Esophagus muscularis mucosa (tissue), 4 donors: ENCODE measurements around the gene ODF4.

Experiments
- EP300 ChIP-seq: sonication (generic); formaldehyde crosslinking; IDR thresholded peaks from one replicate; pipeline ENCODE4 v1.6.1; 2017; ENCODE audit warnings: antibody characterized with exemption
- POLR2AphosphoS5 ChIP-seq, 2 donors: sonication (generic); formaldehyde crosslinking; IDR thresholded peaks; one replicate each; pipeline ENCODE4 v1.6.1; 2017; ENCODE audit warnings: antibody characterized with exemption in 2 of 2
- TF ChIP-seq, protein P1 (sequence below), 3 experiments: fragments of 200-600 bp in 2 of 3; fragments of 450-650 bp in 1 of 3; sonication (generic) in 2 of 3; IDR thresholded peaks; one replicate each; pipeline ENCODE4 v1.5.1; 2017 to 2019; ENCODE audit warnings: antibody characterized with exemption in 3 of 3, mild to moderate bottlenecking in 2 of 3, moderate library complexity in 1 of 3

- TF ChIP-seq, protein P1, sequence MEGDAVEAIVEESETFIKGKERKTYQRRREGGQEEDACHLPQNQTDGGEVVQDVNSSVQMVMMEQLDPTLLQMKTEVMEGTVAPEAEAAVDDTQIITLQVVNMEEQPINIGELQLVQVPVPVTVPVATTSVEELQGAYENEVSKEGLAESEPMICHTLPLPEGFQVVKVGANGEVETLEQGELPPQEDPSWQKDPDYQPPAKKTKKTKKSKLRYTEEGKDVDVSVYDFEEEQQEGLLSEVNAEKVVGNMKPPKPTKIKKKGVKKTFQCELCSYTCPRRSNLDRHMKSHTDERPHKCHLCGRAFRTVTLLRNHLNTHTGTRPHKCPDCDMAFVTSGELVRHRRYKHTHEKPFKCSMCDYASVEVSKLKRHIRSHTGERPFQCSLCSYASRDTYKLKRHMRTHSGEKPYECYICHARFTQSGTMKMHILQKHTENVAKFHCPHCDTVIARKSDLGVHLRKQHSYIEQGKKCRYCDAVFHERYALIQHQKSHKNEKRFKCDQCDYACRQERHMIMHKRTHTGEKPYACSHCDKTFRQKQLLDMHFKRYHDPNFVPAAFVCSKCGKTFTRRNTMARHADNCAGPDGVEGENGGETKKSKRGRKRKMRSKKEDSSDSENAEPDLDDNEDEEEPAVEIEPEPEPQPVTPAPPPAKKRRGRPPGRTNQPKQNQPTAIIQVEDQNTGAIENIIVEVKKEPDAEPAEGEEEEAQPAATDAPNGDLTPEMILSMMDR (IDR thresholded peaks at IDR 0.05), result no peak
- TF ChIP-seq POLR2AphosphoS5 (IDR thresholded peaks at IDR 0.05), result no peak
- TF ChIP-seq EP300, result no peak
Measured at GRCh38 chr17:8332128-8332527, 7.5 kb upstream of the ODF4 start.
